ENCODE data around the gene GAB2.

GRCh38 chr11:78187366-78188285 lies 230.0 kb downstream of the GAB2 start:
- no peak for TF ChIP-seq CTCF (conservative IDR thresholded peaks at IDR 0.05; ENCODE audit: low read length)
- no peak for TF ChIP-seq EZH2phosphoT487 (IDR thresholded peaks at IDR 0.05; ENCODE audit: borderline replicate concordance, low read depth, low read length)
